SK-N-SH (cell line): ENCODE results near the gene SMNDC1.

Experiments
- EZH2phosphoT487 ChIP-seq: fragments of 200-600 bp; sonication (generic); IDR thresholded peaks from 2 replicates; pipeline ENCODE4 v1.6.1; 2017; ENCODE audit warnings: low read depth, mixed run types, mild to moderate bottlenecking, antibody characterized with exemption, moderate library complexity, borderline replicate concordance
- FOXM1 ChIP-seq: IDR thresholded peaks from 2 replicates; pipeline ENCODE4 v1.4.0; 2012; ENCODE audit warnings: low read depth, mild to moderate bottlenecking
- TF ChIP-seq, protein P1 (sequence below): fragments of 150-350 bp; IDR thresholded peaks from 2 replicates; pipeline ENCODE4 v1.6.1; 2017; ENCODE audit warnings: antibody characterized with exemption, low read length, low read depth, borderline replicate concordance
- TF ChIP-seq, protein P2 (sequence below): fragments of 200-600 bp; sonication (generic); IDR thresholded peaks from 2 replicates; pipeline ENCODE4 v1.6.1; 2017; ENCODE audit warnings: antibody characterized with exemption, mild to moderate bottlenecking, moderate library complexity
- TF ChIP-seq, protein P3 (sequence below): IDR thresholded peaks from 2 replicates; pipeline ENCODE4; 2012

DNA sequence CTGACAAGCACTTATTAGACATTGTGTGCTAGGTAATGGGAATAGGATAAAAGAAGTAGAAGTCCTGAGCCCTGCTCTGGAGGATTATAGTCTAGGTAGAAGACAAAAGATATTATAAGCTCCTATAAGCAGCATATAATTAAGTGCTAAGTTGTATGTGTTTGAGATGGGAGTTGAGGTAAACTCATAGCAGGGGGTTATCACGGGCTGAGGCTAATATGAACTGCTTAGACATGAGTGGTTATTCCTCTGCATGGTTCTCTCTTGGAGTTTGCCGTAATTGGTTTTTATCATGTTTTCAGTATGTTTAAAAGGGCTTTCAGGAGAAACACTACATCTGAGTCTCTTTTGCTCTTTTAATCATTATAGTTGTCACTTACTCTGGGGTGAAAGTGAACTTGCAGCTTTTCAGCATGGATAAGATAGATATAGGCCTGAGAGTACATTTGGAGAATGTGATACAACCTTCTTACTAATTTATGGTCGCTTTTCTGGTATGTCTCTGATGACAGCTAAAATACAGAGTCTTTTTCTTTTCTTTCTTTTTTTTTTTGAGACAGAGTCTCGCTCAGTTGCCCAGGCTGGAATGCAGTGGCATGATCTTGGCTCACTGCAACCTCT, 39.0 kb downstream of the SMNDC1 start:
- no peak for TF ChIP-seq EZH2phosphoT487
- no peak for TF ChIP-seq FOXM1
- TF ChIP-seq, protein P1, sequence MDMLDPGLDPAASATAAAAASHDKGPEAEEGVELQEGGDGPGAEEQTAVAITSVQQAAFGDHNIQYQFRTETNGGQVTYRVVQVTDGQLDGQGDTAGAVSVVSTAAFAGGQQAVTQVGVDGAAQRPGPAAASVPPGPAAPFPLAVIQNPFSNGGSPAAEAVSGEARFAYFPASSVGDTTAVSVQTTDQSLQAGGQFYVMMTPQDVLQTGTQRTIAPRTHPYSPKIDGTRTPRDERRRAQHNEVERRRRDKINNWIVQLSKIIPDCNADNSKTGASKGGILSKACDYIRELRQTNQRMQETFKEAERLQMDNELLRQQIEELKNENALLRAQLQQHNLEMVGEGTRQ = no peak
- TF ChIP-seq, protein P2, sequence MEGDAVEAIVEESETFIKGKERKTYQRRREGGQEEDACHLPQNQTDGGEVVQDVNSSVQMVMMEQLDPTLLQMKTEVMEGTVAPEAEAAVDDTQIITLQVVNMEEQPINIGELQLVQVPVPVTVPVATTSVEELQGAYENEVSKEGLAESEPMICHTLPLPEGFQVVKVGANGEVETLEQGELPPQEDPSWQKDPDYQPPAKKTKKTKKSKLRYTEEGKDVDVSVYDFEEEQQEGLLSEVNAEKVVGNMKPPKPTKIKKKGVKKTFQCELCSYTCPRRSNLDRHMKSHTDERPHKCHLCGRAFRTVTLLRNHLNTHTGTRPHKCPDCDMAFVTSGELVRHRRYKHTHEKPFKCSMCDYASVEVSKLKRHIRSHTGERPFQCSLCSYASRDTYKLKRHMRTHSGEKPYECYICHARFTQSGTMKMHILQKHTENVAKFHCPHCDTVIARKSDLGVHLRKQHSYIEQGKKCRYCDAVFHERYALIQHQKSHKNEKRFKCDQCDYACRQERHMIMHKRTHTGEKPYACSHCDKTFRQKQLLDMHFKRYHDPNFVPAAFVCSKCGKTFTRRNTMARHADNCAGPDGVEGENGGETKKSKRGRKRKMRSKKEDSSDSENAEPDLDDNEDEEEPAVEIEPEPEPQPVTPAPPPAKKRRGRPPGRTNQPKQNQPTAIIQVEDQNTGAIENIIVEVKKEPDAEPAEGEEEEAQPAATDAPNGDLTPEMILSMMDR = no peak
- TF ChIP-seq, protein P3, sequence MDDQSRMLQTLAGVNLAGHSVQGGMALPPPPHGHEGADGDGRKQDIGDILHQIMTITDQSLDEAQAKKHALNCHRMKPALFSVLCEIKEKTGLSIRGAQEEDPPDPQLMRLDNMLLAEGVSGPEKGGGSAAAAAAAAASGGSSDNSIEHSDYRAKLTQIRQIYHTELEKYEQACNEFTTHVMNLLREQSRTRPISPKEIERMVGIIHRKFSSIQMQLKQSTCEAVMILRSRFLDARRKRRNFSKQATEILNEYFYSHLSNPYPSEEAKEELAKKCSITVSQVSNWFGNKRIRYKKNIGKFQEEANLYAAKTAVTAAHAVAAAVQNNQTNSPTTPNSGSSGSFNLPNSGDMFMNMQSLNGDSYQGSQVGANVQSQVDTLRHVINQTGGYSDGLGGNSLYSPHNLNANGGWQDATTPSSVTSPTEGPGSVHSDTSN = no peak
